NK-92 treated with Interleukin-12 subunit alpha and Interleukin-12 subunit beta, amount 100 ng/mL, for 24 hours (cell line): ENCODE results near the gene RAPGEF3.

Experiments
- DNase-seq: peaks from one replicate; lab custom pipeline; 2025; lab: John Stamatoyannopoulos, UW

The RAPGEF3 gene

DNA sequence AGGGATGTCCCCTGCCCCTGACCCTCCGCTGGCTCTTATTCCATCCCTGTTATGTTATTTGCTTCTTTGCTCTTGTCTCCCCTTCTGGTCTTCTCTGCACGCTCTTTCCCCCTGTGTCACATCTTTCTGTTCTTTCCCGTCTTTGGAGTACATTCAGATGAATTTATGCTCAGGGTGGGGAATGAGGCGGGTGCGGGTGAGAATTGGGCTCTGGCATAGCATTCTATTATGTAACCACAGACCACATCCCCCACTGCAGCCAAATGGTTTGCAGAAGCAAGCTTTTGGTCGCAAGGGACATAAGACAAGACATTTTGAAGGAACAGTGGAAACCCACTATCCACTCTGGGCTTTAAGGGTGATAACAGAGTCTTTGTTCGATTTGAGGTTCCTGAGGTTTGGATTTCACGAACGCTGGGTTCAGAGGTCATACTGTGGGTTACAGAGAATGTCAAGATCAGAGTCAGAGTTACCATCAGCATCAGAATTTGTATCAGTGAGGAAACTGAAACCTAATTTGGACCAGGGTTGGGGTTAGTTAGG lies 37.2 kb downstream of the RAPGEF3 start:
- DNase-seq = no peak

DNA sequence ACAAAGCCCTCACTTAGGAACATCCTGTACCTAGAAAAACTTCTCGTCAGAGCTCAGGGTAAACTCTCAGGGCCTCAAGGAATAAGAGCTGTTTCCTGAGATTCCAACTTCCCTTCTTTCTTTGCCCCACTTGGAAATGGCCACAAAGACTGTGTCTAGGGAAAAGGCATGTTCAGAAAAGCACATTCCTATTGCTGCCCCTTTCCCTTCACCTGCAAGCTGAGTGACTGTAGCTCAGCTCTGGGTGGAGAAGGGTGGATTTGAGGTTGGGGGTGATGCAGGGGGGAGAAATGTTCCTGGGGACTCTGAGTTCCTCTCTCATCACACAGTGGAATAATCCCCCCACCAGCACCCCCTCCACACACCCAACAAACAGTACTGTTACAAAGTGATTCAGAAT lies 40.1 kb downstream of the RAPGEF3 start:
- DNase-seq = no peak

DNA sequence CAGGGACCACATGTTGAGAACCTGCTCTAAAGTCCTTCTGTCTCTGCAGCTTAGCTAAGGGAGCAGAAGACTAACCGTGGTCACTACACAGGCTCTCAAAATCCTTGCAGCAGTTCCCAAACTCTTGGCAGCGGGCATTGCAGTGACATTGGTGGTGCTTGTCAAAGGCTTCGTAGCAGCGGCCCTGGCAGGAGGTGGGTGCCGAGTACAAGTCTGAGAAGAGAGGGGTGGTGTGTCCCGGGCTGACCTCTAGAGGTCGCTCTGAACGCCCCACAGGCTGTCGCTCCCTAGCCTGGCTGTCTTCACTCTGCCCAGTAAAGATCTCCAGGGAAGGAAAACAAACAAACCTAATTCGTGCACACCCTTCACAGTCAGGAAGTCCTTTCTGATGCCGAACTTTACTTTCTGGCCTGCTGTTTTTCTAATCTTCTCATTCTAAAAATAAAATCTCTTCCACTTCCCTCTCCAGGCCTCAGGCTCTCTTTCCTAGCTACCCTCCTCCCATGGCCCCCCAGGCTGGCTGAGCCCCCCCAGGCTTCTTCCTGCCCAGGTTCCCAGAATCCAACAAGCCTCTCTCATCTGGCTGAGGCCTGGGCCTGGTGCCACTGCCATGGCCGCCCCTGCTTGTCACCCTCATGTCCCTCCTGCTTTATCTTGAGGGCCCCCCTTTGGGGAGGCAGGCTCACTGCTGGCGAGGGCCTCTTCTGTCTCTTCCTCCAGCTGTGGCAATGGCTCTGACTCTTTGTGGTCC lies 41.1 kb downstream of the RAPGEF3 start:
- no peak for DNase-seq

DNA sequence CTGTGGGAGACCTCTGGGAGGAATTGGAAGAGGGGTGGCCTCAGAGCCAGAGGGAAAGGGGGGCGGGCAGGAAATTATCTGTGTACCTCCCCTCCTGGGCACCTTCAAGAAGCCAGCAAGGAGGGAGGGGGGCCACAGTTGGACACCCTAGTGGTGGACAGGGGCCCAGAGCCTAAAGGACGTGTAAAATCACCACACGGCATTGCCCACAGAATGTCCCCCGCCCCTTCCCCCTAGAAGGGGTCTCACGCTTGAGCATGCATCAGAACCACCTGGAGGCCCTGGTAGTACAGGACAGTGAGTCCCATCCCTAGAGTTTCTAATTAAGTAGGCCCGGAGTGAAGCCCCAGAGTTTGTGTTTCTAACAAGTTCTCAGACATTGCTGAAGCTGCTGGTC lies 41.6 kb downstream of the RAPGEF3 start:
- no peak for DNase-seq

DNA sequence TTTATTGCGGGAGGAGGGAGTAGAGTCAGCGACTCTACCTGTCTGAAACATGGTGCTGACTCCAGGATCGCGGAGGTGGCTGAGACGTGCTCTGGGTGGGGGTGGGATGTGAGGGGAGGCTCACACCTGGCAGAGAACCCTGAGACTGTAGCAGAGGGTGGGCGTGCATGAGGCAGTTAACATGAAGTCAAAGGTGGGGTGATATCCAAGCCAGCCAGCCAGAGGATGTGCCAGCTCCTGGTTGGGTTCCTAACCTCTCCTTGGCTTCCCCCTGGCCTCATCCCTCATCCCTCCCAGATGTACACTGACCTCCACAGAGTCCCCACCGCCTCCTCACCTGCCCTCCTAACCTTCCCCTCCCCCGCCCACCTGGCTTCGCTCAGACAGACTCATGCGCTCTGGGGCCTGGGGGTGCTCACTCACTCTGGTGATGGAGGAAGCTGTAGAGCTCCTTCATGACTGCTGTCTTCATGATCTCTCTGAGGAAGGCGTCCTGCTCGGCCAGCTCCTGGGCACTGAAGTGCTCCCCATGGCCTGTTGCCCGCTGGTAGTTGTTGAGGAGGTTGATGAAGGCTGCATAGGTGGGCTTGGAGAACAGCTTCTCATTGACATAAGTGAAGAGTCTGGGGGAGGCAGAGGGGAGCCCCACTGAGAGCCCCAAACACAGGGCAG lies 42.7 kb downstream of the RAPGEF3 start:
- DNase-seq = no peak

DNA sequence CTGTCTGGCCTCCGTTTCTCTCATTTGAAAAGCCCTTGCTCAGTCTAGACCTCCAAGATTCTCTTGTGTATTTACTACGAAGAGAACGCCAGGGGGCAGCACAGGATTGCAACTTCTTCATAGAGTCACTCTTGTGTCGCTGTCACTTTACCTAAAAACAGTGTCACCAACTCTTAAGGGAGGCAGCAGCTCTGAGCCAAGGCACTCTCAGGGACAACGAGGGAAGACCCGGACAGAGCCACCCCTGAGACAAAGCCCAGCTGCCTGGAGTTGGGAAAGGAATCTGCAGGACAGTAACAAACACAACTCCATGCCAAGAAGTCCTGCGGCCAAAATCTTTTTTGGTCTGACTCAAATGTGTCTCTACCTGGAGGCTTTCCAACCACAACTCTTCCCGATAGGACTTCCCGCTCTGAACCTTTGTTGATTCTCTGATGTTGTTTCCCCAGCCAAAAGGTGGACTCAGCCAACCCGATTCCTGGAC lies 43.2 kb downstream of the RAPGEF3 start:
- peak; percentile 26 for DNase-seq

DNA sequence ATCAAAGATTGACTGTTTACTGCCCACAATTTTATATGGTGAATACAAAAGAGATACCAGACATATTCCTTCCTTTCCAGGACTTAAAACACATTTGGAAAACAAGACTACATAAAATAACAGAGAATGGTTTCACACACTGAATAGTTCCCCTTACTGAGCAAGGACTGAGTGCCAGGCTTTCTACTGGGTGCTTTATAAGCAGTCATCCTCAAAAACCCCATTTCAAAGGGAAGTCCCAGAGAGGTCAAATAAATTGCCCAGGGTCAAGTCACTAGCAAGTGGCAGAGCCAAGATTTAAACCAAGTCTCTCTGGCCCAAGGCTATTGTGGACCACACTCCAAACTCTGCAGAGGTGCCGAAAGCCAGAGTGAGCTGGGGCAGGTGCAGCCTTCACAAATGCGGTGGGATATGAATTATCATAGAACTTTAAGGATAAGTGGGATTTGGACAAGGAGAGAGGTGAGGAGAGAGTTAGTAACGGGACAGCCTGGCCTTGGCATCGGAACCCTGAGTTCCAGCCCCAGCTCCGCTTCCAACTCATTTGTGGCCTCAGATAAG lies 43.8 kb downstream of the RAPGEF3 start:
- DNase-seq = no peak

DNA sequence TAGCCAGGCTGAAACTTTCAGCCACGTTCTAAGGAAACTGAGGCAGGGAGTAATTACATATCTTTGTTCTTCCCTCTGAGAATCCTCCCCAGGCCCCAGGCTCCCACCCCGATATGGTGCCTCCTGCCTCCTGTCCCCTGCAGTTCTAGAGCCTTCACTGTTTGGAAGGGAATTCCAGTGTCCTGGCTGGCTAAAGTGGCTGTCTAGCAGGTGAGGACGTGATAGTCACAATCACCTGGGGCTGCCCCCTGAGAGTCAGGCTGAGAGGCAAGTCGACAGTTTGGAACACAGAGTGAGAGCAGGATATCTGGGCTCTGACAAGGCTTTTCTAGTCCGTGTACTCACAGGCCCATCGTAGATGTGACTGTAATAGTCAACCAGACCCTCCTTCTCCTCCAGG lies 46.5 kb downstream of the RAPGEF3 start:
- DNase-seq = no peak

DNA sequence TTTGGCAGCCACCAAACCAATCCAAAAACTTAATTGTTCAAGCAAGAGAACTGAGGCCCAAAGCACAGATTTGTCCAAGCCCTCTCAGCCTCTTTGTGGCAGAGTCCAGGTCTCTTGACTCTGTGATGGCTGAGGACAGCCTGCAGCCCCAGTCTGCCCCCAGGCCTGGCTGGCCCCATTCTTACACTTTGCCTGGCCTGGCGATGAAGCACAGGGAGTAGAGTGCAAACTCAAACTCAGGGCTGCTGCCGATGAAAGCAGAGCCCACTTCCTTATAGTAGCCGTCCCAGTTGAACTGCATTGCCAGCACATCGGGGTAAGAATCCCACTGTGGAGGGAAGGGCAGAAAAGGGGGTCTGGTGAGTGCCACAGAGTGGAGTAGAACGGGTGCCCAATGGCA lies 47.2 kb downstream of the RAPGEF3 start:
- DNase-seq = no peak

DNA sequence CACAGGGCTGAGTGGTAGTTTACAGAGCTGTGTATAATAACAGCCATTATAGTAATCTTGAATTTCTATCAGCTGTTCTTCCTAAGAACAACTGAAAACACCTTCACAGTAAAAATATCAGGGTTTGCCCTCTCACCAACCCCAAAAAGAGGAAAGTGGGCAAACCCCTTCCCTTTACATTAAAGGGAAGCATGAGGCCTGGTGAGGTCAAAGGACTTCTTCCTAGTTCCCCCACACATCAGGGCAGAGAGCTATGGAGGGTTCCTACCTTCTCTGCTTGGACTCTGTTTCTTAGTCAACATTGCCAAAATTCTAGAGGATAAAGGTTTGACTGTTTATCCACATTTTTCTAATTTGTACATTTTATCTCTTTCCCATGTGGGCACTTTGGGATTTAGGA lies 48.4 kb downstream of the RAPGEF3 start:
- DNase-seq = no peak

DNA sequence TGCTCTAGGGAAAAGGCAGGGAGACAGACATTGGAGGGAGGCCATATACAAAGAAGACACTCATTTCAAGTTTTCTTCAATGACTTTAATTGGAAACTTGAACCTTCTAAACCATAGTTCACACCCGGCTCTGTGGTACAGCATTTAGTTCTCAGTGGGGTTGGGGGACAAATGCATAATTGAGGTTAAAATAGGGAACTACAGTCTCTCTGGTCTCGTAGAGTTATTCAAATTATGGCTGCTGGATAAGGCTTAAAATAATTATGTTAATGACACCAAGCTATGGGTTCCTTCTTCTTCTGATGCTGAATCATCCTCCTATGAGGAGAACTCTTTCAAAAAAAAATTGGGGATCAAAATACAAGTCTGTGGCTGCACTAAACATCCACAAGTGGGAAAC lies 49.0 kb downstream of the RAPGEF3 start:
- no peak for DNase-seq

DNA sequence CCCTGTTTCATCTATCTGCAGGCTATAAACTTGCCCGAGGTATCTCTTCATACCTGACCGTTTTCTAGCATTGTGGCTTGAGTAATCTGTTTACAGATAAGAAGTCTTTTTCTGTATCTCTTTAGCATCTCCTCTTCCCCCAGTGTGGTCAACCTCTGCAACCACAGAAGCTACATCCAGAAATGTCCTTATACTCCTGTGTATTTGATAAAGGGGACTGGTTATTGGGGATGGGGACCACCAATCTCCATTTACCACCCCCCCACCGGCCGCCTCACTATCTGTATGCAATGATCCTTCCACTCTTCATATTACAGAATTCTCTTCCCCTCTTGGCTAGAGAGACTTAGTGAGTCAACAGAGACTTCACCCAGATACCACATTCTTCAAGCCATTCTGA lies 49.4 kb downstream of the RAPGEF3 start:
- DNase-seq = no peak

DNA sequence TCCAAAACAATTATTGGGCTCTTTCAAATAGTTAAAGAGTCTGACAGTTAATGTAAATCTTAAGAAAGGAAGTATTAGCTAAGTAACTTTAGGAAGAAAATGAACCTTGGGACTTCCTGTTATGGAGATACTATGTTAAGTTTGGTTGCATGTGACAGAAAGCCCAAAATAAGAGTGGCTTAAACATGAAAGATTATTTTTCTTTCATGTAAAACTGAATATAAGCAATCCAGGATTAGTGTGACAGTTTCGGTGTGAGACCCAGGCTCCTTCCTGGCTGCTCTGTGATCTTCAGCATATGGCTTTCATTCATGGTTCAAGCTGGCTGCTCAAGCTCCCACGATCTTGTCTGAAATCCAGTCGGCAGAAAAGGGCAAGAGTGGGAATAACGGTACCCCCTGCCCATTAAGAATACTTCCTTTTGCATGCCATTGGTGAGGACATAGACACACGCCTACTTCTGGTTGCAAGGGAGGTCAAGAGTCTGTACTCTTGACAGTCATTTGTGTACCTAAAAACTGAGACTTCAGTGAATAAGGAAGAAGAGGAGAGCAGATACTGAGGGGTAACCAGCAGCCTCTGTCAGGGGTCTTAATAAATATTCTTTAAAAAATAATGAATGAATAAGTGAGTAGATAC lies 50.7 kb downstream of the RAPGEF3 start:
- no peak for DNase-seq

DNA sequence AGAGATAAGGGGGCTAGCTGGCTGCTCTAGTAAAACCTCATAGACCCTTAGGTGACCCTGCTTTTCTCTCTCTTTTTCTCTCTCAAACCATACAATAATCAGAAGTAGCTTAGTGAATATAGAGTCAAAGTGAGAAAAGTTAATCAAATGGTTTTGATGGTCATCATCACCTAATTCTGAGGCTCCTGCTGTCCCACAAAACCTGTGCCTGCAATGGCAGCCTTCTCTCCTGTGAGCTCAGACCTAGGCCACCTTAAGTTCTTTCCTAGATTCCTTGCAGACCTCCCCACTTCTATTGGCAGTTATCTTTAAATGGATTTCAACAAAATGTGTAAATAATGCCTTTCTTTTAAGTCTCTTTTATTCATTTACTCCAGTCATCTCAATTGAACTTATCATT lies 51.3 kb downstream of the RAPGEF3 start:
- no peak for DNase-seq

DNA sequence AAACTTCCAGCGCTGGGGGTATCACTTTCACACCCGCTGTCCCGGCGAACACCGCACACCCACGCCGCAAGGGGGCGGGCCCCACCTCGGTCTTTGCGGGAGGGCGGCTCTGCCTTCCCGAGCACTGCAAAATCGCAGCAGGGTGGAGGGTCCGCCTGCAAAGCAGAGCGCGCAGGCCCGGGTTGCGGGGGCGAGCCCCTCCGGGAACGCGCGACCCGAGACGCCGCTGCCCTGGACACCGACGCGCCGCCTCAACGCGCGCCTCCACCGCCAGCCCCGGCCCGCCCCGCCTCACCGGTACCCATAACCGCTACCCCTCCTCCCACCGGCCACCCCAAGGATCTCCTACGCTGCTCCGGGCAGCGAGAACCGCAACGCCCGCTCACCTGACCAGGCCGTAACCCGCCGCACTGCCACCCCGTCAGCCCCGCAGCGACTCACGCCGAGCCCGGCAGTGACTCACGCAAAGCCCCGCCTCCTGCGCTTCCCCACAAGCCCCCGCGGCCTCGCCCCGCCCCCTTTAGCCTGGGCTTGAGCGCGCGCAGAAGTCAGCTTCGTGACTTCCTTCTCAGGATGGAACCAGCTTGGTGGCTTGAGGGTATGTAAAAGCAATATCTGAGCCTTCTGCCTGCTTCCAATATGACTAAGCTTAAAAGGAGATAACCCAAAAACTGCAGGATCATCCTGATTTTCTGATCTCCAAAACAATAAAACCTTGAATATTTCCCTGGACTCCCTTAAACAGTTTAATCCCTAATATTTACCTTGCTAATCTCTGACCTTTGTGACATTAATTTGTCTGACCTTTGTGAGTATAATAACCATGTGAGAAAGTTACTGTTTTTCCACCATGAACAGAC lies 52.9 kb downstream of the RAPGEF3 start, which contains the start of gene RPAP3:
Gene RPAP3, minus strand, starts transcription at position 465 of the 860 bp plus-strand sequence. CDS start 3,190 bp downstream, outside the sequence.
- DNase-seq = peak; percentile 87

DNA sequence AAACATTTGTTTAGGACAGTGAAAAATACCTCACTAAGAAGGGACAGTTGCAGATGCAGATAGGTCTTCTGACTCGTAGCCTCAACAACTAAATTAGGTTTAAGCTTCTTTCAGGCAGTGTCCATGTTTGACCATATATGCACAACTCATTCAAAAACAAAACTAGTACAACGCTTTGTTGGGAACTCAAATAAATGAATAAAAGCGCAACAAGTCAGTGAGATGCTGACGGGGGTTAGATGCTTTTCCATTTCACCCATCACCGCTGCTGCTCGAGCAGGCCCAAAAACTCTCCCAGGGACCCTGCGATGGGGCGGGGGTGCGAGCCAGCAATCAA lies 53.5 kb downstream of the RAPGEF3 start:
- DNase-seq = no peak

DNA sequence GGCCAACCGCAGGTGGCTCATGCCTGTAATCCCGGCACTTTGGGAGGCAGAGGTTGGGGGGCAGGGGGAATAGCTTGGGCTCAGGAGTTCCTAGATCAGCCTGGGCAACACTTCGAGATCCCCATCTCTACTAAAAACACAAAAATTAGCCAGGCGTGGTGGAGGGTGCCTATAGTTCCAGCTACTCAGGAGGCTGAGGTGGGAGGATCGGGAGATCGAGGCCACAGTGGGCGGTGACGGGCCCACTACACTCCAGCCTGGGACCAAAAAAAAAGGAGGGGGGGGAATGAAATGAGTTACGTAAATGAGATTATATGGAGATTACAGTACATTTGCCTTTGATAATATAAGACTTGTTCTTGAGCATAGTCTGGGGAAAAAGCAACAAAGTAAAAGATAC lies 54.0 kb downstream of the RAPGEF3 start:
- no peak for DNase-seq

DNA sequence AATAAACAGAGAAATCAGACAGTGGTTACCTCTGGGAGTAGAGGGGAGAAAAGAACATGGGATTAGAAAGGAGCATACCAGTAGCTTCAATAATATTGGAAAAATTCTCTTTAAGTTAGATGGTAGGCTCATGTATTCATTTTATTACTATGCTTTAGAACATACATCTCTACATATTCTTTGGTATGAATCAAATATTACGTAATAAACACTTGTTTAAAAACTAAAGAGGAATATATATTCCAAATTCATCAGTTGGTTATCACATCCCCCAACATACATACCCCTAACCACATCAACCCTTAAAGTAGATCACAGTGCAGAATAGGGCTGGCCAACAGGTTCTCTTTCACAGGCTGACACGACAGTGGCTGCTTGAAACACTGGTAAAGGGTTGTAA lies 58.4 kb downstream of the RAPGEF3 start:
- DNase-seq = no peak

DNA sequence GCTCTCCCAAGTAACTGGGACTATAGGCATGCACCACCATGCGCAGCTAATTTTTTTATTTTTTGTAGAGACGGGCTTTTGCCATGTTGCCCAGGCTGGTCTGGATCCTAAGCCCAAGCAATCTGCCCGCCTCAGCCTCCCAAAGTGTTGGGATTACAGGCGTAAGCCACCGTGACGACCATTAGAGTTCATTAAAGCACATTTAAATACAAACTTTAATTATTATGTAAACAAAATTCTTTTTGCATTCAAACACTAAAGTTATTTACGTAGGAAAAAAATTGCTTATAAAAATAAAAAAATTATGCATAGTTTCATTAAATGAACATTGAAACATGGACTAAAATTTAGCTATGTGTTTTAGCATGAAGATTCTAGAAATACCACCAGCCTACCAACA lies 60.0 kb downstream of the RAPGEF3 start:
- no peak for DNase-seq

DNA sequence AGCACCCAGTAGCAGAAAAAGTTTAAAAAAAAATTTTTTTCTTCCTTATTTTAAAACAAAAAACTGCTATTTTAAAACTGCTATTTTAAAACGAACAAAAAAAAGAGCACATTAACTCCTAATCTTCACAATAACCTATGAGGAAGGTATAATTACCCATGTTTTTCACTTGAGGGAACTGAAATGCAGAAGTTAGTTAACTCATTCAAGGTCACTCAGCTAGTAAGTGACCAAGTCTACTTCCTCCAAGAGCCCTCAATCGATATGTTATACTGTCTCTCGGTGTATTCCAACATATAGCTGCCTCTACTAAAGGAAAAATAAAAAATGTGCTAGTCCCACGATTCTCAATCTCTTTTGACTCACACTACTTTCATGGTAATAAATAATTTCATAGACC lies 60.6 kb downstream of the RAPGEF3 start:
- DNase-seq = no peak

DNA sequence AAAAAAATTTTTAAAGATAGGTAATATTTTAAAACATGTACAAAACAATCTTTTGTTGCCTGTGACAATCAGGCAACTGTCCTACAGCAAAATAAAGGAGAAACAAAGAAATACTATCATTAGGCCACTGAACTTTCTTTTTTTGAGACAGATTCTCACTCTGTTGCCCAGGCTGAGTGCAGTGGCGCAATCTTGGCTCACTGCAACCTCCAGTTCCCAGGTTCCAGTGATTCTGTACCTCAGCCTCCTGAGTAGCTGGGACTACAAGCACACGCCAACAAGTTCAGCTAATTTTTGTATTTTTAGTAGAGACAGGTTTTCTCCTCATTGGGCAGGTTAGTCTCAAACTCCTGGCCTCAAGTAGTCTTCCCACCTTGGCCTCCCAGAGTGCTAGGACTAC lies 69.5 kb downstream of the RAPGEF3 start:
- DNase-seq = no peak

DNA sequence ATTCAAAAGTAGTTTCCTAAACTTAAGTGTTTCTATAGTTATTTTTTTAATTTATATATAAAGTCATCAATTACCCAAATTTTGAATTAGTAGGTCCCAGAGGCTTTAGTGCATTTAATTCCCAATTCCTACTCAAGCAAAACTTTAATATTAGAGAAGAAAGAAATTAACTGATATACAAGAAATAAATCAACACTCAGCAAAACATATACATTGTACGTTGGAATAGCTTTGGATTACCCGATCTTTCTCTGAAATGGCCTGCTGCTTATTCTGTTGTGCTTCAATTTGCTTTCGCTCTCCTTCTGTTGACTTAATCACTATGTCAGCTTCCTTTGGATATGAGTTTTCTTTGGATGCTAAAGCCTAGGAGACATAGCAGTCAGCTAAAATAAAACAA lies 71.0 kb downstream of the RAPGEF3 start:
- DNase-seq = no peak
